K562 (cell line): ENCODE data around the gene SEC24B. TPM values are rescaled to one million over a fixed set of nuclear protein-coding genes. Genes with fewer than 3 reads are reported as not detected.
"Not testable (repeated sequence)": the region's sequence is repeated elsewhere in the genome, so short reads cannot be mapped to it uniquely, and the experiment has no call there.

Experiments
- ATAC-seq: fragments of 200-7000 bp; cut with Tn5 transposase; 3 replicates; pipeline ENCODE4 v1.9.1; 2020; ENCODE audit warnings: moderate library complexity
- BruUV-seq: library from RNA; stranded (reverse); fragments of 400-500 nt; replicated peaks from 2 replicates; lab custom pipeline; 2021; lab: Mats Ljungman, UMichigan
- CTCF ChIA-PET: fragments of 300-600 bp; formaldehyde crosslinking; extraction: SDS; loops from one replicate; lab custom pipeline; 2021; ENCODE audit warnings: low intra/inter-chr PET ratio; lab: Yijun Ruan, JAX
- POLR2A ChIA-PET: fragments of 300-600, 350-650 bp; sonication (Branson Sonifier 250); formaldehyde crosslinking; extraction: SDS; loops from one replicate; lab custom pipeline; 2021; ENCODE audit warnings: antibody characterized with exemption, inconsistent platforms; lab: Yijun Ruan, JAX
- DNase-seq, 4 experiments: peaks; one replicate each; pipeline versions ENCODE4 v3.0.0 to v3.0.0-alpha.2; 2011 to 2018; ENCODE audit warnings: low spot score in 3 of 4, mixed read lengths in 3 of 4; ENCODE audit errors: extremely low read depth in 1 of 4
- FAIRE-seq: peaks from 2 replicates; lab custom pipeline; 2011; peaks lifted over from hg19 to GRCh38; lab: Jason Lieb, UNC
- H2AFZ ChIP-seq: 2 replicates; pipeline ENCODE4 v1.6.0; 2011; ENCODE audit warnings: low read depth, low read length, control low read depth, inconsistent platforms
- H3K27ac ChIP-seq: fragments of 200-600 bp; 3 replicates; pipeline ENCODE4 v1.8.0; 2011; ENCODE audit warnings: low read depth, mild to moderate bottlenecking, control low read depth, inconsistent platforms, low read length, moderate library complexity, mixed read lengths; ENCODE audit errors: extremely low read depth
- H3K27me3 ChIP-seq, 2 experiments: fragments of 300-600 bp in 1 of 2; 2 replicates in 1 of 2; 3 replicates in 1 of 2; pipeline versions ENCODE4 v1.6.0 to v1.8.0; 2011; ENCODE audit warnings: inconsistent platforms in 2 of 2, low read length in 2 of 2, mild to moderate bottlenecking in 1 of 2, mixed read lengths in 1 of 2, moderate library complexity in 1 of 2; ENCODE audit not compliant: control insufficient read depth in 2 of 2, insufficient read depth in 2 of 2
- H3K36me3 ChIP-seq: fragments of 300-600 bp; 3 replicates; pipeline ENCODE4 v1.8.0; 2011; ENCODE audit warnings: mild to moderate bottlenecking, low read length, inconsistent platforms; ENCODE audit not compliant: control insufficient read depth, insufficient read depth
- H3K4me1 ChIP-seq, 2 experiments: fragments of 200-600 bp in 1 of 2; replicated peaks in 1 of 2; 2 replicates in 1 of 2; 3 replicates in 1 of 2; pipeline versions ENCODE4 v1.5.1 to v1.8.0; 2011; ENCODE audit warnings: inconsistent platforms in 2 of 2, low read length in 2 of 2, mild to moderate bottlenecking in 1 of 2, mixed read lengths in 1 of 2, moderate library complexity in 1 of 2; ENCODE audit not compliant: control insufficient read depth in 2 of 2, insufficient read depth in 2 of 2
- H3K4me2 ChIP-seq: 2 replicates; pipeline ENCODE4 v1.6.1; 2011; ENCODE audit warnings: low read length, control low read depth, inconsistent platforms, mixed read lengths; ENCODE audit not compliant: insufficient read depth
- H3K4me3 ChIP-seq: fragments of 200-600 bp; sonication (generic), shearing (Covaris generic); 2 replicates; pipeline ENCODE4 v1.5.1; 2016; ENCODE audit warnings: control low read depth, inconsistent platforms
- H3K79me2 ChIP-seq: fragments of 200-600 bp; 3 replicates; pipeline ENCODE4 v1.8.0; 2011; ENCODE audit warnings: low read length, inconsistent platforms; ENCODE audit not compliant: control insufficient read depth, insufficient read depth
- H3K9ac ChIP-seq, 2 experiments: 2 replicates each; pipeline versions ENCODE4 v1.6.0 to v1.6.1; 2011; ENCODE audit warnings: low read depth in 2 of 2, low read length in 2 of 2, control low read depth in 1 of 2, inconsistent platforms in 1 of 2, mild to moderate bottlenecking in 1 of 2, mixed read lengths in 1 of 2; ENCODE audit not compliant: insufficient read depth in 1 of 2
- H3K9me1 ChIP-seq: one replicate; pipeline ENCODE4 v1.6.0; 2011; ENCODE audit warnings: inconsistent platforms, mild to moderate bottlenecking, low read length, moderate library complexity; ENCODE audit not compliant: control insufficient read depth, insufficient read depth
- H3K9me3 ChIP-seq: replicated peaks from 2 replicates; pipeline ENCODE4 v1.5.1; 2011; ENCODE audit warnings: low read depth, low read length, inconsistent platforms; ENCODE audit not compliant: control insufficient read depth, insufficient read depth
- H4K20me1 ChIP-seq: replicated peaks from 2 replicates; pipeline ENCODE4 v1.6.1; 2011; ENCODE audit warnings: low read length, inconsistent platforms, mixed read lengths; ENCODE audit not compliant: control insufficient read depth, insufficient read depth
- NFE2 ChIP-seq: IDR thresholded peaks from 2 replicates; pipeline ENCODE4 v1.6.1; 2014; ENCODE audit warnings: antibody characterized with exemption, low read depth
- USF2 ChIP-seq: sonication (generic); formaldehyde crosslinking; IDR thresholded peaks from 2 replicates; pipeline ENCODE4 v1.5.0; 2020; ENCODE audit warnings: missing genetic modification reagents
- ZBTB8A ChIP-seq: fragments of 450-650 bp; IDR thresholded peaks from 2 replicates; pipeline ENCODE4 v1.6.1; 2018; ENCODE audit warnings: mild to moderate bottlenecking, moderate library complexity; ENCODE audit not compliant: partially characterized antibody
- ZNF212 ChIP-seq: fragments of 450-650 bp; formaldehyde crosslinking; IDR thresholded peaks from 2 replicates; pipeline ENCODE4 v1.4.0; 2020; ENCODE audit warnings: mild to moderate bottlenecking
- WGBS: fragments of 100-300 bp; shearing (Covaris generic); methylation state at CpG from one replicate; pipeline ENCODE4 v1.1.6; 2016; ENCODE audit warnings: low coverage, mixed read lengths; ENCODE audit not compliant: insufficient coverage; ENCODE audit errors: missing lambda C conversion rate; 5-methylcytosine and 5-hydroxymethylcytosine counted together
- in situ Hi-C: fragments of 300-500 bp; cut with MboI; formaldehyde crosslinking; loops from 4 replicates; pipeline ENCODE4 v1.15.0; 2018; ENCODE audit warnings: inconsistent platforms, mixed read lengths
- intact Hi-C: fragments of 100-400 bp; cut with micrococcal nuclease; formaldehyde crosslinking; loops from 2 replicates; pipeline ENCODE4 v1.14.2; 2022
- polyA plus RNA-seq, 8 experiments: library from polyadenylated mRNA; depleted of rRNA in 4 of 8; stranded (reverse) in 5 of 8; unstranded in 3 of 8; fragments of >200 nt; fragmentation: Nextera tagmentation in 2 of 8; fragmentation: Illumina TruSeq in 1 of 8; extraction: Ambion mirVana in 2 of 8; extraction: Trizol in 1 of 8; gene quantifications; 2 replicates each; pipeline versions ENCODE4 v1.2.1 to v1.2.3, GENCODE V29; 2011 to 2014; ENCODE audit warnings: inconsistent platforms in 1 of 8, missing spikeins in 1 of 8
- total RNA-seq, 7 experiments: library from RNA; depleted of rRNA in 6 of 7; stranded (reverse); fragments of >200 nt in 6 of 7; fragmentation: Illumina TruSeq in 2 of 7; extraction: Trizol in 2 of 7; gene quantifications; 2 replicates each; pipeline versions ENCODE4 v1.2.1 to v1.2.3, GENCODE V29; 2011 to 2021; ENCODE audit warnings: low replicate concordance in 1 of 7
- TF ChIP-seq, protein P1 (sequence below): fragments of 250-450 bp; sonication (Bioruptor Pico); IDR thresholded peaks from 2 replicates; pipeline ENCODE4 v1.8.0; 2022; ENCODE audit warnings: inconsistent platforms, mild to moderate bottlenecking, moderate library complexity, borderline replicate concordance
- TF ChIP-seq, protein P2 (sequence below), 3 experiments: fragments of 200-800 bp in 1 of 3; sonication (Bioruptor generic) in 1 of 3; sonication (generic) in 1 of 3; formaldehyde crosslinking in 1 of 3; IDR thresholded peaks; 2 replicates each; pipeline versions ENCODE4 v1.6.1 to v1.8.0; 2016 to 2022; ENCODE audit warnings: mild to moderate bottlenecking in 2 of 3, missing compliant biosample characterization in 2 of 3, missing genetic modification characterization in 2 of 3, missing genetic modification reagents in 1 of 3

The SEC24B gene
- total and polyA plus RNA-seq, 9 of the 15 experiments (the other 6 are each of a cell fraction or from before 2014, with no cell fraction given): 6.3 to 46.4 (median 17.1) TPM

- TF ChIP-seq, protein P1, sequence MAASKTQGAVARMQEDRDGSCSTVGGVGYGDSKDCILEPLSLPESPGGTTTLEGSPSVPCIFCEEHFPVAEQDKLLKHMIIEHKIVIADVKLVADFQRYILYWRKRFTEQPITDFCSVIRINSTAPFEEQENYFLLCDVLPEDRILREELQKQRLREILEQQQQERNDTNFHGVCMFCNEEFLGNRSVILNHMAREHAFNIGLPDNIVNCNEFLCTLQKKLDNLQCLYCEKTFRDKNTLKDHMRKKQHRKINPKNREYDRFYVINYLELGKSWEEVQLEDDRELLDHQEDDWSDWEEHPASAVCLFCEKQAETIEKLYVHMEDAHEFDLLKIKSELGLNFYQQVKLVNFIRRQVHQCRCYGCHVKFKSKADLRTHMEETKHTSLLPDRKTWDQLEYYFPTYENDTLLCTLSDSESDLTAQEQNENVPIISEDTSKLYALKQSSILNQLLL (CRISPR knock-in tag): no peak
- TF ChIP-seq ZBTB8A: no peak
- TF ChIP-seq ZNF212 (CRISPR knock-in tag): no peak
- no peak for TF ChIP-seq NFE2
- no peak for TF ChIP-seq USF2 (CRISPR knock-in tag)
- TF ChIP-seq, all 486 proteins: peak for 0
Observed at GRCh38 chr4:109451544-109452273, 18.1 kb downstream of the SEC24B start (continued).

GRCh38 chr4:109453110-109453509, 19.5 kb downstream of the SEC24B start:
- H3K9me1 ChIP-seq, ATAC-seq, H3K9ac ChIP-seq, H4K20me1 ChIP-seq, H3K9me3 ChIP-seq, H3K4me3 ChIP-seq, CTCF ChIA-PET, H2AFZ ChIP-seq, BruUV-seq, H3K27ac ChIP-seq, intact Hi-C loops, H3K27me3 ChIP-seq, DNase-seq, POLR2A ChIA-PET, H3K4me1 ChIP-seq, in situ Hi-C loops, H3K4me2 ChIP-seq: not testable (repeated sequence)
- peaks cover 28% of the 10 kb centered on the region; the same call in 1 of the 3 replicates for H3K36me3 ChIP-seq
- FAIRE-seq: peak; percentile 67
- WGBS: 94% methylated on average over 2 of the region's 3 CpGs
- H3K79me2 ChIP-seq: peaks cover 85% of the 10 kb centered on the region
- TF ChIP-seq, protein P2, sequence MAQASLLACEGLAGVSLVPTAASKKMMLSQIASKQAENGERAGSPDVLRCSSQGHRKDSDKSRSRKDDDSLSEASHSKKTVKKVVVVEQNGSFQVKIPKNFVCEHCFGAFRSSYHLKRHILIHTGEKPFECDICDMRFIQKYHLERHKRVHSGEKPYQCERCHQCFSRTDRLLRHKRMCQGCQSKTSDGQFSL (CRISPR knock-in tag; IDR thresholded peaks at IDR 0.05): 0 out of 2 replicates have a peak, but pooled peaks have one; percentile 58
- TF ChIP-seq, protein P2 (tag; IDR thresholded peaks at IDR 0.05): peak in 1 of 2 experiments; percentile 51; a peak in 1 of 4 replicates
